ENCODE results near the gene CD81.

- no peak for TF ChIP-seq POLR2A (IDR thresholded peaks at IDR 0.05)
- TF ChIP-seq CTCF (IDR thresholded peaks at IDR 0.05), result no peak
Measured at GRCh38 chr11:2366276-2366675, 10.8 kb upstream of the CD81 start.
